Activated effector memory CD4-positive, alpha-beta T cell treated with anti-CD3 and anti-CD28 coated beads, Interleukin-2, amount 50 U/mL, for 16 hours (primary cell): ENCODE data around the gene PDHB.
A peak's percentile ranks its signal among the peaks of the same experiment; 100 is the strongest.
"Not testable (repeated sequence)": the region's sequence is repeated elsewhere in the genome, so short reads cannot be mapped to it uniquely, and the experiment has no call there.

Experiments used
- DNase-seq: peaks from one replicate; pipeline ENCODE4 v3.0.0-alpha.2; 2020

PDHB gene

DNA sequence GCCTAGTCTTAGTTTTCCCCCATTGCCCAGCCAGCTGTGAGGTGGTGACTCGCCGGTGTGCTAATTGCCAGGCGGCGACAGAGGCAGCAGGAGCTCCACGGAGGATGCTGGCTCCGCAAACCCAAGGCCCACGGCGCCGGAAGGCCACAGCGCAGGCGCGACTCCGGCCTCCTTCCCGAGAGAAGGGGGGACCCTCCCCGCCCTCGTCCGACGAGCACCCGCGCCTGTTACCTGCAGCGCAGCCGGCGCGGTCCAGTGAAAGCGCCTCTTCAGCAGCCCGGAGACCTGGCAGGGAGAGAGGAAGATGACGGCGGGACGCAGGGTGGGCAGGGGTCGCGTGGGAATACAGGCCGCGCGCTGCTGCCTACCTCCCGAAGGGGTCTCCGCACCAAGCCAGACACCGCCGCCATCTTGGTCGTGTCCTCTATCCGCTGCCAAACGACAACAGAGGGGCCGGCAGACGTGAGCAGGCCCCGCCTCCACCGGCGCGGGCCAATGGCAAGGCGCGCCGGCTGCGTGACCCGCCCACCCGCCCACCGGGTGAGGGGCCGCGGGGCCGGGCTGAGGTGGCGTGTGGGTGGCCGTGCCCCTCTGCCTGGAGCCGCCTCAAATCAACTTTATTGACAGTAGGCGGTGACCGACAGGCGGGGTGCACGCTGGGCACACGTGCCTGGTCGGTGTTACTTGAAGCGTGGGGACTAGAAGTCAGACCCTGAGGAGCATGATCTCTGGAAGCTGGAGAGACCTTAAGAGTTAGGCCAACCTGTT lies at the start of gene PDHB:
Gene PDHB, minus strand, starts transcription at position 433 of the 768 bp plus-strand sequence. Its CDS starts 23 bp downstream, at position 410.
- peak; percentile 96 for DNase-seq

DNA sequence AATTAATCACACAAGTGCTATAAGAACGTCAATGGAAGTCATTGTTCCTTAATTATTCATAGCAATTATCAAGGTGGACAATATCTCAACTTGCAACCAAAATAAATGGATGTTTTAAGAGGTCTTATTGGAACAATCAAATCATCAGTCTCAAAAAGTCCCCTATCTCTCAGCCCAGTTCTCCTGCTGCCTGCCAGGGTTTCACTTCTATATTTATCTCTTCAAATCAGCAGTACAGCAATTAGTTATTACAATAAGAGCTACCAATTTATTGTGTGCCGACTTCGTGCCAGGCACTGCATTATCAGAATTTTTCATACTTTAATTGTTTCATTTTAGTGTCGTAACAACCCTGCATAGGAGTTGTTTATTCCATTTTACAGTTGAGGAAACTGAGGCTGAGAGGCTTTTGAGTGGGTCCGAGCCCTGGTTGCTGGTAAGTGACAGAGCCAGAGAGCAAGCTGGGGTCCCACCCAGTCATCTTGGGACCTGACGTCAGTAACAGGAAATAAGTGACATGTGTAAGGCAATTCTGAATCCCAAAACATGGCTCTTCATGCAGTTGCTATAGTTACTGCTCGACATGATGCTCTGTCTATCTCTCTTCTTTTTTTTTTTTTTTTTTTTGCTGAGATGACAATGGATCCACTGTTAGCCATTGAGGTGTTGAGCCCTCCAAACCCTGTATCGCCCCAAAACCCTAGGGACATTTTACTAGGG lies 49.4 kb upstream of the PDHB start:
- no peak for DNase-seq

DNA sequence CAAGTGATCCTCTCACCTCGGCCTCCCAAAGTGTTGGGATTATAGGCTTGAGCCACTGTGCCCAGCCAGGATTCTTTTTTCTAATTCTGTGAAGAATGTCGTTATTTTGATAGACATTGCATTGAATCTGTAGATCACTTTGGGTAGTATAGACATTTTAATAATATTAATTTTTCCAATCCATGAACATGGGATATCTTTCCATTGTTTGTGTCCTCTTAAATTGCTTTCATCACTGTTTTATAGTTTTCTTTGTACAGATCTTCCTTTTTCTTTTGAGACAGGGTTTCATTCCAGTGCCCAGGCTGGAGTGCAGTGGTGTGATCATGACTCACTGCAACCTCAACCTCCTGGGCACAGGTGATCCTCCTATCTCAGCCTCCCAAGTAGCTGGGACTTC lies 46.7 kb upstream of the PDHB start:
- no peak for DNase-seq

DNA sequence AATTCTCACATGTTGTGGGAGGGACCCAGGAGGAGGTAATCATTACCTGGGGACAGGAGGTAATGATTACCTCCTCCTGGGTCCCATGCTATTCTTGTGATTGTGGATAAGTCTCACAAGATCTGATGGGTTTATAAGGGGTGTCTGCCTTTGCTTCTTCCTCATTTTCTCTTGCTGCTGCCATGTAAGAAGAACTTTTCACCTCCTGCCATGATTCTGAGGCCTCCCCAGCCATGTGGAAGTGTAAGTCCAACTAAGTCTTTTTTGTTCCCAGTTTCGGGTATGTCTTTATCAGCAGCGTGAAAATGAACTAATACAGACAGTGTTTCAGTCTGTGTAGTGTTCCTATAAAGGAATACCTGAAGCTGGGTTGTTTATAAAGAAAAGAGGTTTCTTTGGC lies 45.1 kb upstream of the PDHB start:
- DNase-seq = no peak

DNA sequence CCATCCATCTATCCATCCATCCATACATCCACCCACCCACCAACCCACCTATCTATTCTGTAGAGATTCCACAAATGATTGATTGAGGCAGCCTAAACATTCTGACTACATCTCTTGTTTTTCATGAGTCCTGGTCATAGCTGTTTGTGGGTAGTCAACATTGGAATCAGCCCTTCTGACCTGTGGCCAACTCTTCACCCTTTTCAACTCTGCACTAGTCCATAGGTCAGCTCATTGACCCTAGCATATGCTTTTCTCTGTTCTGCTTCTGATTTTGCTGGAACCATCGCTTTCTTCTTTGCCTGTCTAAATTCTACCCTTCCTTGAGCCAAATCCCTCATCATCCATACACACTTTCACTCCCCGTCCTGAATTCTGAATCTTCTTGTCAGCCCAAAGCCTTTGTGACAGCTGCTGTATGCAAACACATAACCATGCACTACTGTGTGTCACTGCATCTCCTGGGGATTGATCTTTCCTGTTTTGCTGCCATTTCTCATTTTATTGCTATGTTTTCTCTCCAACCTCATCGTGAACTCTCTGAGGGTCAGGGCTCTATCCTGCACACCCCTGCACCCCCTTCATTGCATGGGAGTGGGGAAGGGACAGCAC lies 41.4 kb upstream of the PDHB start:
- DNase-seq = no peak

DNA sequence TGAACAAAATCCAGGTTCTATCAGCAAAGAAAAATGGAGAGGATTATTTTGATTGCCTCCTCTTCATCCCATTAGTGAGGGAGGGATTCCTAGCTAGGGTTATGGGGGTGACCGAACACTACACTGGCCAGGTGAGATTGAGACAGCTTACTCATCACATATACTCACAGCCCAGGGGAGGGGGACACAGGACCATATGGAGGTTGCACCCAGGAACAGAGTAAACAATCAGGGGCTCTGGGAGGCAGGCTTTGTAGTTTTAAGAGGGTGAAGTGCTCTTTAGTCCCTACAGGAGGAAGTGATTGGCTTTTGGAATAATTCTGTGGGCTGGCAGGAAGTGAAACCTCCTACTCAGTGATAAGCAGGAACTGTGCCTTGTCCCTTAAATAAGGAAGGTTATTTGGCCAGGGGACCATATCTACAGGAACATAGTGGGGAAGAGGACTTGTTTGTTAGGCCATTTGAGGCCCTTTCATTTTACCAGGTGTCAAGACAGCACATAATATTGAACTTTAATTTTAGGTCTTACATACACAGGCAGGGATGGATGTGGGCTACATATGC lies 40.8 kb upstream of the PDHB start:
- no peak for DNase-seq

DNA sequence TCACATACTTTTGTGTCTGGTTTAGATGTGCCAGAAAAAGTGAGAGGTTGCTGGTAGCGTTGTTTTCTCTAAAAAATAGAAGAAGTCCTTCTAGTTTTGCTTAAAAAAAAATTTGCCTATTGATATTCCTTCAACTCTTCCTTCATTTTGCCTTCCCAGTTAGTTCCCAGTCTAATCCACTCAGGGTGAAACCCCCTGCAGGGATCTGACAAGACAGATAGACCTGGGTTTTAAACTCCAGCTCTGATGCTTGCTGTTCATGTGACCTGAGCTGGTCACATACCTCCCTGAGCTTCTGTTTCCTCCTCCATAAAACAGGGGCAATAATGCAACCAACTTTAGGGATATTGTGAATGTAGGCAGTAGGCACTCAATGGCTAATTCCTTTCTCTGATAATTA lies 39.6 kb upstream of the PDHB start:
- no peak for DNase-seq

DNA sequence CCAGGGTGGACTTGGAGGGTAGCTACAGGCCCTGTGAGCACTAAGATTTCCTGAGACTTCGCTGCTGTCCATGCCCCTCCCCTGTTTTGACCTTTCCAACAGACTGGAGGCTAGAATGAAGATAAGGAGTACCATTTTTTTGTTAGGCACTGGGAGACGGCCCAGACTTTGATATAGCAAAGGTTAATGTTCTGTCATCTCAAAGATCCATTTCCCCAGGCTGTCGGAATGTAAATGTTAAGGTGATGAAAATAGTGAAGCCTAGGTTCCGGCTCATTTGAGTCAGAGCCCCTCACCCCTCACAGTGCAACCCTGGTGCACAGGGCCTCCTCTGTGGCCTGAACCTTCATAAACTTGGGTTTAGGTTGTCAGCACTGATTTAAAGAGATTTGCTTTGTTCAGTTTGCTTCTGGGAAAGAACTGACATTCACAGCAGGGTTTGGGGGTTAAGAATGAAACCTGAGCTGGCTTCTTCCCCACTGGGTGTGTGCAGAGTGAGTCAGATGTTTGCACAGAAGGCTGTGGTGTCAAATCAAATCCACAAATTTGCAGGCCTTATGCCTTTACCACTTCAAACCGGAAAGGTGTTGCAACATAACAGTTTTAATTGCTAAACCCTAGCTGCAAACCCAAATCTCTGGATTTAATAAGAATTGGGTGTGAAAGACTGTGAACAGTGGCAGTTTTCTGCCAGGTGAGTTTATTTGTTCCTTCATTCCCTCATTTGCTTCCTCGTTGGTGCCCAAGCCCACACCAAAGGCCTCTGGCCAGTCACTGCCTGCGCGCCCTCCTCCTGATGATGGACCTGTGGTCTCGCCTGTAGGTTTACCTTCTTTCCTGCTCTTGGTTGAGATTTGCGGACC lies 37.6 kb upstream of the PDHB start:
- DNase-seq = peak; percentile 70

DNA sequence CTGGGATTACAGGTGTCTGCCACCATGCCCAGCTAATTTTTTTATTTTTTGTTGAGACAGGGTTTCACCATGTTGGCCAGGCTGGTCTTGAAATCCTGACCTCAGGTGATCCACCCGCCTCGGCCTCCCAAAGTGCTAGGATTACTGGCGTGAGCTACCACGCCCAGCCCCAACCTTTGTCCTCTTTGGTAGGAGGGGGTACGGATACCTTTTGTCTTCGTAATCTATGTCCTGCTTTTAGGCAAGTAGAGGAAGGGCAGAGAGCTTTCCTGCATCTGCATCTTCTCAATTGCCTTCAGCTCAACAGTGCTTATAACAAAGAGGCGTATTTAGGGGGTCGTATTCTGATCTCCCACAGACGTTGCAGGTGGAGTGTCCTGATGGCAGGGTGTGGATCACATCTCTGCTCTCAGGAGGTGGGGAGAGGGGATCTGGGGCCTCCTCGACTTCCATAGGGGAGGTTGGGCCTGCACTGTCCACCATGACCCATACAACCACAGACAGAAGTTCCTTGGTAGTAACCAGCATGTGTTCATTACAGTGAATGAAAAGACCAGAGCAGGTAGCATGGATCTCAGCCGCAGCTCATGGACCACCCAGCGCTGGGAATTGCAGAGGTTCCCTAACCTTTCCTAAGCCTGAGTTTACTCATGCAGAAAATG lies 36.9 kb upstream of the PDHB start:
- no peak for DNase-seq

DNA sequence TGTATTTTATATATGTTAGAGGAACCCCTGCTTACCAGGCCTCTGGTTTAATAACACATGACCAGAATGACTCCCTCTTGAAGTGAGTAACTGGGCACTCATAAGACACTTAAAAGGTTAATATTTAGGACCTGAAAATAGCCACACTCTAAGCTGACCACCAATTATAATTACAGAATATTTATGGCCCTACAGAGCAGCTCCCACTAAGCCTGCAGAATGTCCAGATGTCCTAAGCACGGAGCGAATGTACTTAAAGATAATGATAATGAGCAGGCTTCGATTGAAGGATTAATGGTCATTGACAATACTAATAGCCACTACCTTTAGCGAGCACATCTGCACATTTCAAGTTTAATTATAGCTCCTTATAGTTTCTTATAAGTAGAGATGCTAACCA lies 35.5 kb upstream of the PDHB start:
- no peak for DNase-seq

DNA sequence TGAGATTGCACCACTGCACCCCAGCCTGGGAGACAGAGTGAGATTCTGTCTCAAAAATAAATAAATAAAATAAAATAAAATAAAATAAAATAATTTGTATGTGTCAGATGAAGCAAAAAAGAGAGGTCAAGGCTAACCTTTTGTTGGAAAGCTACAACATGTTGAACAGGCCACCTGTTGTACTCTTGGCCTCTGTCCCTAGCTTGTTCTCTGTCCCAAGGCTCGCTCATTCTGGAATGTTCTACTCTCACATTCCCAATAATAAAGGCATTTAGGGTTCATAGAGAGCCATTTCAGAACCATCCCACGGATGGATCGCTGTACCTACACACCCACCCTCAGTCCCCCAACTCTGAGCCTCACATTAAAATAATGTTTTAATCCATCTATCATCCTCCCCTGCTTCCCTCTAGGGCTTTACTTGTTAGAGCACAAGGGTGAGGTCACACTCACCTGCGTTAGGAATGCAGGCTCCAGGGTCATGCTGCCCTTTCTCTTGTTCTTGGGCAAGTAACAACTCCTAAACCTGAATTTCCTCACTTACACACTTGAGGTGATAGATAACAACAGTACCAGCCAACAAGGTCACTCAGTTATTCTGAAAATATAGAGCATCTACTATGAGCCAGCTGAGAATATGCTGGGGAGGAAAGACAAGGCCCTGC lies 33.4 kb upstream of the PDHB start:
- DNase-seq = no peak

DNA sequence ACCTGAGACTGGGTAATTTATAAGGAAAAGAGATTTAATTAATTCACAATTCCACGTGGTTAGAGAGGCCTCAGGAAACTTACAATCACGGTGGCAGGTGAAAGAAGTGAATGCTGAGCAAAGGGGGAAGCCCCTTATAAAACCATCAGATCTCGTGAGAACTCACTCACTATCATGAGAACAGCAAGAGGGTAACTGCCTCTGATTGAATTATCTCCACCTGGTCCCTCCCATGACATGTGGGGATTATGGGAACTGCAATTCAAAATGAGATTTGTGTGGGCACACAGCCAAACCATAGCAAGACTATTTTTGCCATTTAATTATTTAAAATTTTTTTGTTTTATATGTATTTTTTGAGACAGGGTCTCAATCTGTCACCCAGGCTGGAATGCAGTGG lies 31.2 kb upstream of the PDHB start:
- no peak for DNase-seq

DNA sequence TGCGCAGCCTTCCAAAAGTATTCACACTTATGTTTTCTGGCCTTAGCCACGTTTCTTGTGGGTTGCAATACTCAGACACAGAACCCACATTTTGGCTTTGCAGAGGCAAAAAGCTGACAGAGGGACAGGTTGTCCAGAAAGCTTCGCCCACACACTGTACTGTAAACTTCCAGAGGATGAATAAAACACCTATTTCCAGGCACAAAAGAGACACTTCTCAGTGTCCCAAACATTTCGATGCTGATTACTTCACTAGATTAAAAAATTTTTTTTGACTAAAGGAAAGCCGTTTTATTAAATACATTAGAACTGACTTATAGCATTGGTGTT lies 30.3 kb upstream of the PDHB start:
- DNase-seq = no peak

DNA sequence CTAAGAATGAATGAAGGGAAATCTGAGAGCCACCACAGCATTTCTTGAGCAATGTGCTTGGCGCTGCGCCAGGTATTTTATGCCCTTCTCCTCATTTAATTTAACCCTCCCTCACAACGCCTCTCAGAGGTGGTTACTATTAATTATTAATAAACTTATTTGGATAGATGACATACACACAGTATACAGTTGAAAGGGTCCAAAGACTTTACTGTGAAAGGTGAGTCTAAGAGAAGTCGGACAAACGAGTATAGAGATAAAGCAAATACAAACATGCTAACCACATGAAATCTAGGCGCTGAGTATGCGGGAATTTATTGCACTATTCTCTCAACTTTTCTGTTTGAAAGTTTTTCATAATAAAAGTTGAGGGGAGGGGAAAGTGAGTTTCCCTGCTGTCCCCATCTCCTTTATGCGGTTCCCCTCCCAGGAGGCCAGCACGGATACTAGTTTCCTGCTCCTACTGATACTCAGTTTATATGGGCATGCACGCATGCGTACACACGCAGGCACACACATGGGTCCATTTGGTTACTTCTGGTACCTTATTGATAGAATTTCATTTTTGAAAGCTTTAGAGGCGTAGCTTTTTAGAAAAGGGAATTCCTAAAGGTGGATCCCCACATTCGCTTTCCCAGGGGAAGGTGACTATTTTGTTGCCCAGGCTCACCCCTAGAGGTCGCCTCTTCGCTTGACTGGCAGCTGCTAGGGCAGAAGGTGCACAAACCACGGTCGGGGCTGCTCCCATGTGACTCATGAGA lies 29.7 kb upstream of the PDHB start:
- DNase-seq = peak; percentile 88

DNA sequence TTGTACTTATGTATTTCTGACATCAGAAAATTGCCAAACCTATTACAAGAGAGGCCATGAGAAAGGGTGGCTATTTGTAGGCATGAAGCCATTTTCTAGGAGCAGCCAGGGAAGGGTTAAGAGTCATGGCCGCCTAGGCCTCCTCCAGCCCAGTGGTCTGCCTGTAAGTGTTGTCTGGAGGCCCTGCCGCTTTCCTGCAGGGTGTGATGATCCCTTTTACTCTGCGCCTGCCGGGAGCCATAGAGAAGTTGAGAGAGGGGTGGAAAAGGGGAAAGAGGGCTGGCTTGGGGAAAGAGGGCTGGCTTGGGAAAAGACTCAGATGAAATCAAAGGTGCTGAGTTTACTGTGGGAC lies 29.2 kb upstream of the PDHB start:
- DNase-seq = no peak

DNA sequence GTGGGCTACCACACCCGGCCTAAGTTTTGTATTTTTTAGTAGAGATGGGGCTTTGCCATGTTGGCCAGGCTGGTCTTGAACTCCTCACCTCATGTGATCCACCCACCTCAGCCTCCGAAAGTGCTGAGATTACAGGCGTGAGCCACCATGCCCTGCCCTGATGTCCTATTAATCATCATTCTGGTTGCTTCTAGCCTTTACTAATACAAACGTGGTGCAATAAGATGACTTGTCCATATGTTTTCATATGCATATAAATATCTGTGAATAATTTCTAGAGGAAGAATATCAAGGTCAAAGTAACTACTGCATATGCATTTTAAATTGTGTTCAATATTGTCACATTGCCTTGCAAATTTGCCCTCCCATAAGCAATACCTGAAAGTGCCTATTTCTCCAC lies 25.5 kb upstream of the PDHB start:
- DNase-seq = no peak

DNA sequence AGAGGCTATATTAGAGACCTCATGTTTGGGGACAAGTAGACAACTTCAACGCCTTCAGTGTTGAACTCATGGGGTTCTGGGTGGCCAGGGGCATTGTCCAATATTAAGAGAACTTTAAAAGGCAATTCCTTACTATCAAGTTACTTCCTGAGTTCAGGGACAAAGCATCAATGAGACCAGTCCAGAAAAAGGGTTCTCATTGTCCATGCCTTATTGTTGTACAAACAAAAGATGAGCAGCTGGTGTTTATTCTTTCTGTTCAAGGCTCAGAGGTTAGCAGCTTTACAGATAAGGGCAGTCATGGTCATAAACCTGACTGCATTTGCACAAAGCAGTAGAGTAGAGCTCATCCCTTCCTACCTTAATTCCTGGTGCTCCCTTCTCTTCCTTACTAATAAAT lies 18.5 kb upstream of the PDHB start:
- no peak for DNase-seq

DNA sequence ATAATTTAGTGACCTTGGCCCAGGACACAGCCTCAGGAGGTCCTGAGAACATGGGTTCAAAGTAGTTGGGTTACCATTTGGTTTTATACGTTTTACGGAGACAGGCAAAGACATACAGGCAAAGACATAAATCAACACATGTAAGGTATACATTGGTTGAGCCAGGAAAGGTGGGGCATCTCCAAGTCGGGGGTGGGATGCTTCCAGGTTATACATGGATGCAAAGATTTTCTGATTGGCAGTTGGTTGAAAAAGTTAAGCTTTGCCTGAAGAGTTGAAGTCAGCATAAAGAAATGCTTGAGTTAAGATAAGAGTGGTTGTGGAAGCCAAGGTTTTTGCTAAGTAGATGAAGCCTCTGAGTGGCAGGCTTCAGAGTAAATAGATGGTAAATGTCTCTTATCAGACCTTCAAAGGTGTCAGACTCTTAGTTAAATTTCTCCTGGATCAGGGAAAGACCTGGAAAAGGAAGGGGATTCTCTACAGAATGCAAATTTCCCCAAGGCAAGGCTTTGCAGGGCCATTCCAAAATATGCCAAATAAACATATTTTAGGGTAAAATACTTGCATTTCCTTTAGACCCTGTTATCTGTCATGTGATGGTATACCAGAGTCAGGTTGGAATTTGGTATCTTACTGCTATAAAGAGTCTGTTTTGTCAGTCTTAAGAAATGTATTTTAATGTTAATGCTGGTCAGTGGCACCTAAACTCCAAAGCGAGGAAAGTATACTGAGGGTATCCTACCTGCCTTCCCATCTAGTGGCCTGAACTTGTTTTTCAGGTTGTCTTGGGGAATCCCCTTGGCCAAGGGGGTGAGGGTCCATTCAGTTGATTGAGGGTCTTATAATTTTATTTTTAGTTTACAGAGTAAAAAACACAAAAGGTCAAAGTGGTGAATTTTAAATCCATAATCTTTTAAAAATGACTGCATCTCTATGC lies 8.2 kb upstream of the PDHB start:
- no peak for DNase-seq

DNA sequence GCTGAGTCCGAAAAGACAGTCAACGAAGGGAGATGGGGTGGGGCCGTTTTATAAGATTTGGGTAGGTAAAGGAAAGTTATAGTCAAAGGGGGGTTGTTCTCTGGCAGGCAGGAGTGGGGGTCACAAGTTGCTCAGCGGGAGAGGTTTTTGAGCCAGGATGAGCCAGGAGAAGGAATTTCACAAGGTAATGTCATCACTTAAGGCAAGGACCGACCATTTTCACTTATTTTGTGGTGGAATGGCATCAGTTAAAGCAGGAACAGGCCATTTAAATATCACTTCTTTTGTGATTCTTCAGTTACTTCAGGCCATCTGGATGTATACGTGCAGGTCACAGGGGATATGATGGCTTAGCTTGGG lies 7.3 kb upstream of the PDHB start:
- not testable (repeated sequence) for DNase-seq

DNA sequence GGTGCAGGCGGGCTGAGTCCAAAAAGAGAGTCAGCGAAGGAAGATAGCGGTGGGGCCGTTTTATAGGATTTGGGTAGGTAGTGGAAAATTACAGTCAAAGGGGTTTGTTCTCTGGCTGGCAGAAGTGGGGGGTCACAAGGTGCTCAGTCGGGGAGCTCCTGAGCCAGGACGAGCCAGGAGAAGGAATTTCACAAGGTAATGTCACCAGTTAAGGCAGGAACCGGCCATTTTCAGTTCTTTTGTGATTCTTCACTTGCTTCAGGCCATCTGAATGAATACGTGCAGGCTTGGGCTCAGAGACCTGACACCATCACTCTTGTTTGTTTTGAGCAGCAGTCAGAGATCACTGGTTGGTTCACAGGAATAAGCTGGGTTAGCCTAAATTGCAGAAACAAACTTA lies 3.6 kb upstream of the PDHB start:
- DNase-seq = not testable (repeated sequence)
